GM21619 (cell line): ENCODE results near the gene ZC3H7A.
A peak's percentile ranks its signal among the peaks of the same experiment; 100 is the strongest.
"Not testable (repeated sequence)": the region's sequence is repeated elsewhere in the genome, so short reads cannot be mapped to it uniquely, and the experiment has no call there.

Experiments
- ATAC-seq: cut with Tn5 transposase; IDR thresholded peaks from one replicate; pipeline ENCODE4 v1.9.1; 2021; ENCODE audit not compliant: unreplicated experiment

Gene ZC3H7A, protein sequence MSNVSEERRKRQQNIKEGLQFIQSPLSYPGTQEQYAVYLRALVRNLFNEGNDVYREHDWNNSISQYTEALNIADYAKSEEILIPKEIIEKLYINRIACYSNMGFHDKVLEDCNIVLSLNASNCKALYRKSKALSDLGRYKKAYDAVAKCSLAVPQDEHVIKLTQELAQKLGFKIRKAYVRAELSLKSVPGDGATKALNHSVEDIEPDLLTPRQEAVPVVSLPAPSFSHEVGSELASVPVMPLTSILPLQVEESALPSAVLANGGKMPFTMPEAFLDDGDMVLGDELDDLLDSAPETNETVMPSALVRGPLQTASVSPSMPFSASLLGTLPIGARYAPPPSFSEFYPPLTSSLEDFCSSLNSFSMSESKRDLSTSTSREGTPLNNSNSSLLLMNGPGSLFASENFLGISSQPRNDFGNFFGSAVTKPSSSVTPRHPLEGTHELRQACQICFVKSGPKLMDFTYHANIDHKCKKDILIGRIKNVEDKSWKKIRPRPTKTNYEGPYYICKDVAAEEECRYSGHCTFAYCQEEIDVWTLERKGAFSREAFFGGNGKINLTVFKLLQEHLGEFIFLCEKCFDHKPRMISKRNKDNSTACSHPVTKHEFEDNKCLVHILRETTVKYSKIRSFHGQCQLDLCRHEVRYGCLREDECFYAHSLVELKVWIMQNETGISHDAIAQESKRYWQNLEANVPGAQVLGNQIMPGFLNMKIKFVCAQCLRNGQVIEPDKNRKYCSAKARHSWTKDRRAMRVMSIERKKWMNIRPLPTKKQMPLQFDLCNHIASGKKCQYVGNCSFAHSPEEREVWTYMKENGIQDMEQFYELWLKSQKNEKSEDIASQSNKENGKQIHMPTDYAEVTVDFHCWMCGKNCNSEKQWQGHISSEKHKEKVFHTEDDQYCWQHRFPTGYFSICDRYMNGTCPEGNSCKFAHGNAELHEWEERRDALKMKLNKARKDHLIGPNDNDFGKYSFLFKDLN

DNA sequence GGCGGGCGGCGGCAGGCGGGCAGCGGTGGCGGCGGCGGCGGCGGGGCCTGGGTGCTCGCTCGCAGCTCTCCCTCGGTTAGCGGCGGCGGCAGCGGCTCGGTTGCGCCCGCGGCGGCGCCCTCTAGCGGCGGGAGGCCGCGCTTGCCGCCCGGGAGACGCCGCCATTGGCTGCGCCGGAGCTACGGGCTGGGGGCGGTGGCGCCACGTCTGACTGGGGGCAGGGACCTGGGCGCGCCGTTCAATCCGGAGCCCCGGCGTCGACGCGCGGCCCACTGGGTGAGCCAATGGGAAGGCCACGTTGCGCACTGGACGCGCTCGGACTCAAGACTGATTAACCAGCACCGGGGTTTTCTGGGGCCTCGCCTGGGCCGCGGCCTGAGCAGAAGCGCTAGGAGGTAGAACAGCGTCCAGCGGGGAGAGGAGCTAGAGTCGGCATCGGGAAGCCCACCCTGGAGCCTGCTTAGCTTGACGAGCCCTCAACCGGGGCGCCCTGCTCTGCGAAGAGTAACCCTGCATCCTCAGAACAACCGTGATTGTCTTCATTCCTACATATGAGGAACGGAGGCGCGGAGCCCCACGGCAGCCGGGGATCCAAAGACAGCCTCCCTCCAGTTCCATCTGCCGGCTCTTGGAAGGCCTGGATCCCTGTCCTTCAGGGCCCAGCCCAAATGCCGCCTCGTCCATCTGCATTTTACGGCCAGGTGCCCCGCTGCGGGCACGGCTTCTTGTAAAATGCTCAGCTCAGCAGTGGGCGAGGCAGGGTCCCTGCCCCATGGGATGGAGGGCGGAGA is at the start of gene ZC3H7A:
Gene ZC3H7A, minus strand, starts transcription at position 93 of the 791 bp plus-strand sequence. CDS start 14,904 bp downstream, outside the sequence.
- peak; percentile 94 for ATAC-seq

DNA sequence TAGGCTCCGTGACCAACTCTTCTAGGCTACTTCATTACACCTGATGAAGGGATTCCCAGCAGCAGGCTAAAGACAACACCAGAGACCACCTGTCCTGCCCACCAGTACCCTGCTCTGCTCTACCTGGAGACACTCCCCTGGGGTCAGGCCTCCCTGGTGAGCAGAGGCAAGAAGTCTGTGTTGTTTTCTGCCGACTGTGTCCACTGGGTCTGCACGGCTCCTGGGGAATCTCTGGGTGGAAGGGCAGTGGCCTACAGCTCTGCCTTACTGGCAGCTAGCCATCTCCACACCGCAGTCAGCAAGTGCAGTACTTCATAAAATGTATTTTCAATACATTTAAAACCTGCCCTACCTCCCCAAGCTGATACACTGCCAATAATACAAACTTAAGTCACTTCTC is 47.4 kb upstream of the ZC3H7A start:
- no peak for ATAC-seq

DNA sequence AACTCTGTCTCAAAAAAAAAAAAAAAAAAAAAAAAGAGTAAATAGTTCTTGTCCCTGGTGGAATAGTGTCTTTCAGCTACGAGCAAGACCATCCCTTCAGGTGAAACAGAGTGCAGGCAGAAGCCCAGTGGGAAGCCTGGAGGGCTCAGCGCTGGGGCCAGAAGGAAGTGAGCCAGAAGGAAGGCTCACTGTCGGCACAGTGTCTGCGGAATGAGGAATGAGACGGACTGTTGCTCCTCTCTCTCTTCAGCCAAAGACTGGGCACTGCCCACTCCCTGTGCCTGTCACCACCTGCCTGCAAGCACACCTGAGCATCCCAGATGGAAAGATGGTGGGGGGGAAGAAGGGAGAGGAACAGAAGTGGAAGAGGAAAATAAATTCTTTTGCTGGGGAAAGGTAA is 46.8 kb upstream of the ZC3H7A start:
- ATAC-seq, result no peak

DNA sequence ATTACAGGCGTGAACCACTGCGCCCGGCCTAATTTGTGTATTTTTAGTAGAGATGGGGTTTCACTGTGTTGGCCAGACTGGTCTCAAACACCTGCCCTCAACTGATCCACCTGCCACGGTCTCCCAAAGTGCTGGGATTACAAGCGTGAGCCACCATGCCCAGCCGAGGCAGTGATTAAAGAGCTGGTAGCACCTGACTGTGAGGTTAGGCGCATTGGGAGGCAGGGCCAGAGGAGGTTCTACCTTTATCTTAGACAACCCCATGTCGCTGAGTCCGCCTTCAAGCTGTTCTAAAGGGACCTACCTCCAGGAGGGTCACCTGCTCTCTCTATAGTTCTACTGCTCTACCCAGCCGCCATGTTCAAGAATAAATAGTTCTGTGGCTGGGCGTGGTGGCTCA is 46.1 kb upstream of the ZC3H7A start:
- ATAC-seq, result no peak

DNA sequence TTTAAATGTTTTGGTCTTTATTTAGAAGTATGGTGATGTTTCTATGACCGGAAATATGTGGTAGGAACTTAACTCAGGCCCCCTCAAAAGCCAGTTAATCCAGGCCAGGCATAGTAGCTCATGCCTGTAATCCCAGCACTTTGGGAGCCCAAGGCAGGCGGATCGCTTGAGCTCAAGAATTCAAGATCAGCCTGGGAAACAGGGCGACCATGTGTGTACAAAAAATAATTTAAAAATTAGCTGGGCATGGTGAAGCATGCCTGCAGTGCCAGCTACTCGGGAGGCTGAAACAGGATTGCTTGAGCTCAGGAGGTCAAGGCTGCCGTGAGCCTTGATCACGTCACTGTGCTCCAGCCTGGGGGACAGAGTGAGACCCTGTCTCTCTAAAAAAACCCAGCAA is 44.0 kb upstream of the ZC3H7A start:
- ATAC-seq, result no peak

DNA sequence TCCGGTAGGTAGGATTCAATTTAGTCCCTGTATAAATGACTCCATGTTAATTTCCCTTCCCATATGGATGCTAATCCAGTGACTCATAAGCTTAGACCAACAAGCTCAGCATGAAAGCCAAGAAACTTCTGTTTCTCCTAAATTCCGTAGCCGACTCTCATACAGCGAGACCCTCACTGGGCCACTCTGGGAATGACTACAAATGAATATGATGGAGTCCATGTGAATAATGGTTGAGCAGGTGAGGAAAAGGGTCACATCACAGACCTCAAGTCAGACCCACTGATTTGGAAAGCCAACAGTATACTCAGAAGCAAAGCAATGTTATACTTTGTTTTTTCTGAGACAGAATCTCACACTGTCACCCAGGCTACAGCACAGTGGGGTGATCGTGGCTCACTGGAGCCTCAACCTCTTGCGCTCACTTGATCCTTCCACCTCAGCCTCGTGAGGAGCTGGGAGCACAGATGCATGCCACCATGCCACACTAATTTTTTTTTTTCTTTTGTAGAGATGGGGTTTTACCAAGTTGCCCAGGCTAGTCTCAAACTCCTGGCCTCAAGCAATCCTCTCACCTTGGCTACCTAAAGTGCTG is 39.7 kb upstream of the ZC3H7A start:
- no peak for ATAC-seq

DNA sequence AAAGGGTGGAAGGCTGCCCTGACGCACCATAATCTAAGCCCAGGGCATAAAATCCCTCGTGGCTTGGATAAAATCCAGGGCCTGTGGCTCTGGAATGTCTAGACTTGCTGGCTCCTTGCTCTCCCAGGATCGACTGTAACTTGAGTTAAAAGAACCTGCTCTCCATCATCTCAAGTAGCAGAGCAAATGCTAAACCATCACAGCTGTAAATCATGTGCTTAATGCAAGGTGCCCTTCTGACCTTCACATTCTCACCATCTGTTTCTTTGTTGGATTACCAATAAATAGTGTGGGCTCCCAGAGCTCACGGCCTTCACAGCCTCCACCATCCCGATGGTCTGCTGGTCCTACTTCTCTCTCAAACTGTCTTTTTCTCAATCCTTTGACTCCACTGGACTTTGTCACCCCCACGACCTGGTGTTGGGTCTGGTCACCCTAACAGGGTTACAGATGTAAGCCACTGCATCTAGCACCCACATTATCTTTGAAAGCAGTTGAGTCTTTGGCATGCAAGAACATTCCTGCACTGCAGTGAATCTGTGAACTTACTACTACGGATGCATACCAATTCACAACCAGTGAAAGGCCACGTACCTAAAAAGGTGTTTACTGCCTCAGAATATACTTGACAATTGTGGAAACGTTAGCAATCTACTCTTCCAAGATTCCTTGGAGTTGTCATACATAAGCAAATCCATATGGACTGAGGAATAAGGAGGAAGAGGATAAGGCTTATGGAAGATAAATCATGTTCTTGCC is 39.0 kb upstream of the ZC3H7A start:
- ATAC-seq, result no peak

DNA sequence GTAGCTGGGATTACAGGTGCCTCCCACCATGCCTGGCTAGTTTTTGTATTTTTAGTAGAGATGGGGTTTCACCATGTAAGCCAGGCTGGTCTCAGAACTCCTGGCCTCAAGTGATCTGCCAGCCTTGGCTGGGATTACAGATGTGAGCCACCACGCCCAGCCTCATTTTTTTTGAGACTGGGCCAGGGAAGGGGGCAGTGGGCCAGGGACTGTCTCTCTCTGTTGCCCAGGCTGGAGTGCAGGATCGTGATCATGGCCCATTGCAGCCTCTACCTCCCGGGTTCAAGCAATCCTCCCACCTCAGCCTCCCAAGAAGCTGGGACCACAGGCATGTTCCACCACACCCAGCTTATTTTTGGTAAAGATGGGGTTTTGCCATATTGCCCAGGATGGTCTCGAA is 38.3 kb upstream of the ZC3H7A start:
- ATAC-seq, result no peak

DNA sequence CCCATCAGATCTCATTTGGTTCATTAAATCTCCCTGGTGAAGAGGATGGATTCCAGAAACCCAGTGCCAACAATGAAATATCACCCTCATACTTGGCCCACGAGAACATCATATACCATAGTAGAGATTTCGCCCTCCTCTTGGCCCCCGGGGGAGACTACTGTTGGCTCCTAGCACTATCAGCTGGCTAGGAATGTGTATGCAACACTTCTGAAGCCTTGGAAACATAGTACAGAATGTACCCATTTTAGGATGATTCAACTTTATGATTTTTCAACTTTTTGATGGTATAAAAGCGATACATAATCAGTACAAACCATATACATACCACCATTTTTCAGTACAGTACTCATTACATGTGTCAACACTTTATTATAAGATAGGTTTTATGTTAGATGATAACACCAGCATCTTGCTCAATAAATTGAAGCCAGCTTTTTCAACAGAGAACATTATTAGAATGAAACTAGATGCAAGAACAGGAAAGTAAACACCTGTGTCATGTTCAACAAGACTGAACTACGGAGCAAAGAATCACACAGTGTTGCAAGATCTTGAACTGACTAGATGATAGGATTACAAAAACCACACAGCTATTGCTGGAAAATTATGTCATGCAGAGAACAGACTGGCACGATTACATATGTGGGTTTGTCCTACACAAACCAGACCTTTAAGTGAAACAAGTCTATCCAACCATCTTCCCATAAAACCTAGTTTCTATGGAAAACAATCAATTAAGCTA is 37.1 kb upstream of the ZC3H7A start:
- no peak for ATAC-seq

DNA sequence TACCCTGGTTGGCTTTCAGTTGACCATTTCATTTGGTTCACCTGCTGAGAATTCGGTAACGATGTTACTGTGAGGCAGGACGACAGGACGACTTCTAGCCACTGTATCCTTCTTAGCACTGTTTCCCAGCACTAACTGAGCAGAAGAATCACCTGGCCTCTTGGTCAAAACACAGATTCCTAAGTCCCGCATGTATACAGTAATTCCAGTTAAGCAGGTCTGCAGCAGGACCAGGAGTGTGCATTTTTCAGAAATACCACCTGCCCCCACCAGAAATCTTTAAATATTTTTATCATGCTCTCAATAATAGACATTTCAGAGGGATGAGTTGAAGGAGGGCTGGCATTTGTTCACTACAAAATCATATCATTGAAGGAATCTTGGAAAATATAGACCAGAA is 31.6 kb upstream of the ZC3H7A start:
- no peak for ATAC-seq

DNA sequence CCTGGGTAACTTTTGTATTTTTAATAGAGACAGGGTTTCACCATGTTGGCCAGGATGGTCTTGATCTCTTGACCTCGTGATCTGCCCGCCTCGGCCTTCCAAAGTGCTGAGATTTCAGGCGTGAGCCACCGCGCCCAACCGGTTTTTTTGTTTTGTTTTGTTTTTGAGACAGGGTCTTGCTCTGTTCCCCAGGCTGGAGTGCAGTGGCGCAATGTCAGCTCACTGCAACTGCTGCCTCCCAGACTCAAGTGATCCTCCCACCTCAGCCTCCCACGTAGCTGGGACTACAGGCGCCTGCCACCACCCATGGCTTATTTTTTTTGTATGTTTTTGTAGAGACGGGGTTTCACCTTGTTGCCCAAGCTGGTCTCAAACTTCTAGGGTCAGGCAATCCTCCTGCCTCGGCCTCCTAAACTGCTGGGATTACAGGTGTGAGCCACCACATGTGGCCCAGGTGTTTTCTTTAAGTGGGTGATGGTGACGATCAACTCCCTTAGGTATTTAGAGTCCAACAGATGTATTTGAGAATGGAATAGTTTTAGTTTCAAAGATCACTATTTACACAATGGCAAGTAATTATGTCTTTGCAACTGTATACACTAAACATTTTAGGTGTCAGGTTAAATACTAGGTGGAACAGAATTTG is 28.6 kb upstream of the ZC3H7A start:
- not testable (repeated sequence) for ATAC-seq

DNA sequence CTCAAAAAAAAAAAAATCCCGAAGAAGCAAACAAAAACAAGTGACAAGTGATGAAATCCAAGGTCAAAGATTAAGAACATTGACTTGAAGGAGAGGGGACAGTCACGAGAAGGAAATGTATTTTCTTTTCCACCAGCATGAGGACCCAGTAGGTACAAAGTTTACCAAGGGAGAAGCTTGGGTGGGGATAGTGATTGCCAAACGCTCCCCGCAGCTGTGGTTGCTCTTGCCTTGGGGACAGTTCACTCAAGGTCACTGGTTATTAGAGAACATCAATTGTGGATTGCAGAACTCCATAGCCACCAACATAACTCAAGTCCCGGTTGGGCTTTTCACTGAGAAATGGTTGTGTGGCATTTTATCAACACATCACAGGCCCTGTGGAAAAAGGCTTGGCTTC is 27.3 kb upstream of the ZC3H7A start:
- ATAC-seq, result no peak

DNA sequence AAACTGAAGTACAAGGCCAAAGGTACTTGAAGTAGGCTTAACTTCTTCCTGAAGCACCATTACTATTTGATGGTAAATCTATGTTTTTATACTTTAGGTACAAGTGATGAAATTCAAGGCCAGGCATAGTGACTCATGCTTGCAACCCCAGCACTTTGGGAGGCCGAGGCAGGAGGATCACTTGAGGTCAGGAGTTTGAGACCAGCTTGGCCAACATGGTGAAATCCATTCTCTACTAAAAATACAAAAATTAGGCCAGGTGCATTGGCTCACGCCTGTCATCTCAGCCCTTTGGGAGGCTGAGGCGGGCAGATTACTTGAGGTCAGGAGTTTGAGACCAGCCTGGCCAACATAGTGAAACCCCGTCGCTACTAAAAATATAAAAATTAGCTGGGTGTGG is 26.6 kb upstream of the ZC3H7A start:
- not testable (repeated sequence) for ATAC-seq

DNA sequence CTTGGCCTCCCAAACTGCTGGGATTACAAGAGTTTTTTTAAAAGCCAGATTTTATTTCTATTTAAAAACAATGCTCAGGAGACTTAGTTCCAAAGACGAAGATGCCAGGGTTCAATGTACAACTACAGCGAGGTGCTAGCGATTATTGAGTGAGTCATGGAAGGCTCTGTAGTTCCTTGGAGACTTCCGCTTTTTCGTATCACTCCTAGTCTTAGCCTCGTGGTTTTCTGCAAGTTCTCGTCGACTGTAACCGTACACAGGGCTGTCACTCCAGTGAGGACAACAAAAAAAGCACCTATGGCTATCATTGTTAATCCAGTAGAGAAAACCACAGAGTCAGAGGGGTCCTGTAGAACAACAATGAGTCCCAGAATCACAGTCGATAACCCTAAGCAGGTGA is 22.7 kb upstream of the ZC3H7A start:
- ATAC-seq, result no peak

DNA sequence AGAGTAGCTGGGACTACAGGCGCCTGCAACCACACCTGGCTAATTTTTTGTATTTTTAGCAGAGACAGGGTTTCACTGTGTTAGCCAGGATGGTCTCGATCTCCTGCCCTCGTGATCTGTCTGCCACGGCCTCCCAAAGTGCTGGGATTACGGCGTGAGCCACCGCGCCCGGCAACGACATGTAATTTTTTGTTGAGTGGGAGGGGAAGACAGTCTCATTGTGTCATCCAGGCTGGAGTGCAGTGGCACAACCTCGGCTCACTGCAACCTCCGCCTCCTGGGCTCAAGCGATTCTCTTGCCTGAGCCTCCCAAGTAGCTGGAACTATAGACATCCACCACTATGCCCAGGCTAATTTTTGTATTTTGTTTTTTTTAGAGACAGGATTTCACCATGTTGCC is 21.9 kb upstream of the ZC3H7A start:
- not testable (repeated sequence) for ATAC-seq

DNA sequence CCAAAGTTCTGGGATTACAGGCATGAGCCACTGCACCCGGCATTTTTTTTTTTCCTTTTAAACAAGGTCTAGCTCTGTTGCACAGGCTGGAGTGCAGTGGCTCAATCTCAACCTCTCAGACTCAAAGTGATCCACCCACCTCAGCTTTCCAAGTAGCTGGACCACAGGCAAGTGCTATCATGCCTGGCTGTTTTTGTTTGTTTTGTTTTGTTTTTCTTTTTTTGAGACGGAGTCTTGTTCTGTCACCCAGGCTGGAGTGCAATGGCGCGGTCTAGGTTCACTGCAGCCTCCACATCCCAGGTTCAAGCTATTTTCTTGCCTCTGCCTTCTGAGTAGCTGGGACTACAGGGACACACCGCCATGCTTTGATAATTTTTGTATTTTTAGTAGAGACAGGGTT is 19.1 kb upstream of the ZC3H7A start:
- no peak for ATAC-seq

DNA sequence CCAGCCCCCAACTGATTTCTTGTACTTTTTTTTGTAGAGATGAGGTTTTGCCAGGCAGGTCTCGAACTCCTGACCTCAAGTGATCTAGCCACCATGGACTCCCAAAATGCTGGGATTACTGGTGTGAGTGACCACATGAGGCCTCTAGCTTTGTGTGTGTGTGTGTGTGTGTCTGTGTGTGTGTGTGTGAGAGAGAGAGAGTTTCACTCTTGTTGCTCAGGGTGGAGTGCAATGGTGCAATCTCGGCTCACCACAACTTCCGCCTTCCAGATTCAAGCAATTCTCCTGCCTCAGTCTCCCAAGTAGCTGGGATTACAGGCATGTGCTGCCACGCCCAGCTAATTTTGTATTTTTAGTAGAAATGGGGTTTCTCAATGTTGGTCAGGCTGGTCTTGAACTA is 17.7 kb upstream of the ZC3H7A start:
- not testable (repeated sequence) for ATAC-seq

DNA sequence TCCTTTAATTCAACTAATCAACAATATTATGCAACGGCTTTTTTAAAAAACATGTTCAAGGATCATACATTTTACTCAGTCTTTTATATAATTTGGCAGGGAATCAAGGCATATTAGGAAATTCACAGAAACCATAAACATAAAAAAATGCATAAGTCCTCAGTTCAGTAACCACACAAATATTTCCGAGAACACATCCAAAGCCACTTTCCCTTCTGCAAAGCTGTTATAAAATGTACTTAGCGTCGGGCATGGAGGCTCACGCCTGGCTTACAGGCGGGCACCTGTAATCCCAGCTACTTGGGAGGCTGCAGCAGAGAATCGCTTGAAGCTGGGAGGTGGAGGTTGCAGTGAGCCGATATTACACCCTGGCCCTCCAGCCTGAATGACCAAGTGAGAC is 9.7 kb upstream of the ZC3H7A start:
- ATAC-seq, result no peak

DNA sequence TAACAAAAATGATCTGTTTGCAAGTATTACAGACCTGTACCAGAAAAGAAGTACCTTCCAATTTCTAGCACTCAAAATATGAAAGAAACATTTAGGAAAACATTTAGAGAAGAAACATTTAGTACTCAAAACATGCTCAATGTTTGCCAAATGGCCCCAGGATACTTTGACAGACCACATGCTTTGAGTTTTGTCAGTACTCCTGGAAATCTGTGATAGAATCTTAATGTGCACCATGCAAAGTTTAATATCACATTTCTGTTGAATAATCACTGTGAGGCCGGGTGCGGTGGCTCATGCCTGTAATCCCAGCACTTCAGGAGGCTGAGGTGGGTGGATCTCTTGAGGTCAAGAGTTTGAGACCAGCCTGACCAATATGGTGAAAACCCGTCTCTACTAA is 8.5 kb upstream of the ZC3H7A start:
- no peak for ATAC-seq
